ENCODE results near the gene LRRK1.
"Not testable (repeated sequence)": the region's sequence is repeated elsewhere in the genome, so short reads cannot be mapped to it uniquely, and the experiment has no call there.

The LRRK1 gene

GRCh38 chr15:101090428-101090790 is 171.3 kb downstream of the LRRK1 start:
- no peak for DNase-seq (ENCODE audit: low read depth)
- no peak overlapping the region for H3K4me3 ChIP-seq (ENCODE audit: low read depth, low read length)
- no peak for TF ChIP-seq CTCF (IDR thresholded peaks at IDR 0.05; ENCODE audit: low read depth, low read length, missing control alignments)

GRCh38 chr15:101091080-101092017 is 172.2 kb downstream of the LRRK1 start:
- no peak overlapping the region for H3K4me3 ChIP-seq (ENCODE audit: low read depth, low read length)
- no peak for DNase-seq (ENCODE audit: low read depth)
- no peak for TF ChIP-seq CTCF (IDR thresholded peaks at IDR 0.05; ENCODE audit: low read depth, low read length, missing control alignments)

- H3K4me3 ChIP-seq (ENCODE audit: low read depth, low read length): no peak overlapping the region
- no peak for TF ChIP-seq CTCF (IDR thresholded peaks at IDR 0.05; ENCODE audit: low read depth, low read length, missing control alignments)
These were observed 173.2 kb downstream of the LRRK1 start for GRCh38 chr15:101092156-101092866.

GRCh38 chr15:101092867-101093202 is 173.7 kb downstream of the LRRK1 start:
- no peak overlapping the region for H3K4me3 ChIP-seq (ENCODE audit: low read depth, low read length)
- no peak for TF ChIP-seq CTCF (IDR thresholded peaks at IDR 0.05; ENCODE audit: low read depth, low read length, missing control alignments)
- DNase-seq (ENCODE audit: low read depth): no peak

More at GRCh38 chr15:101092156-101092866, 173.2 kb downstream of the LRRK1 start:
- DNase-seq (ENCODE audit: low read depth): no peak

- no peak overlapping the region for H3K4me3 ChIP-seq (ENCODE audit: low read depth, low read length)
- no peak for DNase-seq (ENCODE audit: low read depth)
- no peak for TF ChIP-seq CTCF (IDR thresholded peaks at IDR 0.05; ENCODE audit: low read depth, low read length, missing control alignments)
These were observed 174.8 kb downstream of the LRRK1 start for GRCh38 chr15:101093958-101094357.

GRCh38 chr15:101095796-101096406 is 176.7 kb downstream of the LRRK1 start:
- not testable (repeated sequence) for DNase-seq (ENCODE audit: low read depth); H3K4me3 ChIP-seq (ENCODE audit: low read depth, low read length)

GRCh38 chr15:101097111-101097510 is 178.0 kb downstream of the LRRK1 start:
- TF ChIP-seq CTCF (IDR thresholded peaks at IDR 0.05; ENCODE audit: low read depth, low read length, missing control alignments): no peak

More at GRCh38 chr15:101097111-101097510, 178.0 kb downstream of the LRRK1 start:
- no peak overlapping the region for H3K4me3 ChIP-seq (ENCODE audit: low read depth, low read length)
- no peak for DNase-seq (ENCODE audit: low read depth)

All from GM12864 (cell line).